GM21447 (cell line): ENCODE data around the gene ZNF268.

Experiments used
- ATAC-seq: cut with Tn5 transposase; IDR thresholded peaks from one replicate; pipeline ENCODE4 v1.9.1; 2021; ENCODE audit not compliant: unreplicated experiment

Gene ZNF268

DNA sequence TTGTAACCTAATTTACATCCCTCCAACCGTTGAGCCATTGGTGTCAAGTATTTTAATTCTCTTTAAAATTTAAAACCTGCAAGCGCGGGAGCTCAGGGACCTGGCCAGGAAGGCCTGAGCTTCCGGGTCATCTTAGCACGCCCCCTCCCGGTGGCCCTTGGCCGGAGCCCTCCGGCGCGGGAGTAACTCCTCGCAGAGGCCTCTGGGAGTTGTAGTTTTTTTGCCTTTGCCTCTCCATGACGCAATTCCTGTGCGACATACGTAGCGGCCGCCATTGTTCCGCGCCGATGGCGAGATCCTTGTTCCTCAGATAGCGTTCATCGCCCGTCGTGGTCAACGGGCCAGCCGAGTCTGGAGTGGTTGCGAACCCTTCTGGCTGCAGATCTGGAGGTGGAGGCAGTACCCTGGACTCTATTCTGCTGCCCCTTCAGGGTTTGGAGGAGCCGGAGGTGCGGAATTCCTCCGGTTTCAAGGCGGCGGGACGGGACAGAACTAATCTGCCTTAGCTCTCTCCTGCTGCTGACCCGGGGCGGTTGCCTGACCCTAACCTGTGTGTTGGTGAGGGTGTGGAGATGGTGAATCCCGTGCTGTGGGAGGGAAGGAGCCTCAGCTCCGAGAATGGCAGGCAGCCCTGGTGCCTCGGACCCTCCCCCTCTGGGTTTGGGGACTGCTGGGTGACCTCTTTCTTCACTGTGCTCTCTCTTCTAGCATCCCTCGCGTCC is at the start of gene ZNF268:
Gene ZNF268 (plus strand): TSS at position 258 of the 722 bp plus-strand sequence. CDS start 503 bp downstream, outside the sequence.
- ATAC-seq, result peak; percentile 94

DNA sequence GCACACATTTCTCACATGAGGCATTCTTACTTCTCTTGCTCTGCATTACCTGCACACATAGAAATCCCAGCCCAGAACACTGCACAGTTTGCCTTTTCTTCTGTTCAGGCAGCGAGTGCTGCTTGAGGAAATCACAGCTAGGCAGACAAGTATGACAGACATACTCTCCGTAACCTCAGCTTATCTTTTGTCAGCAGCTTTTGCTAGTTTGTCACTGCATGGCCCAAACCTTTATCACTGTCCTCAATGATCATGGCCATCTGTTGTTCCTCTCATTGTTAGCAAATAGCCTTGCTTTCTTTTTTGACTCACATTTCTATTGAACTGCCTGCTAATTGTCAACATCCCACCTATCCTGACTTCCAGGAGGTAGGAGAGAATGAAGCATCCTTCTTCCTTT is 45.5 kb upstream of the ZNF268 start:
- no peak for ATAC-seq

DNA sequence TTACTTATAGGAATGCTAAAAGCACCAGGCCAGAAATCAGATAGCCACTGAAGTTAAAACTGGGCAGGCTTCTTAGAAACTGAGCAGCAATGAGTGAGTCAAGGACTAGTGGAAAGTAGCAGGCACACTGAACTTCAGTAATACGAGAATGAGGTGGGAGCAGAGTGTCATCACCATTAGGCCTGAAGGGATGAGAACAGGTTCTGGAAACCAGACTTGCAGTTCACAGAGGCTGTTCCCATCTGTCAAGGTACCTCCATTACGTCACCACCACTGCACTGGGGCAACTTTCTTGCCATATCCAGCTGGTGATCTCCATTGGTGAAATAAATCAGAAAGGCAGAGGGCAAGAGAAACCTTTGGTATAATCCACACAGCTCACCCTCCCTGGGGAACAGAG is 35.3 kb upstream of the ZNF268 start:
- ATAC-seq, result no peak

DNA sequence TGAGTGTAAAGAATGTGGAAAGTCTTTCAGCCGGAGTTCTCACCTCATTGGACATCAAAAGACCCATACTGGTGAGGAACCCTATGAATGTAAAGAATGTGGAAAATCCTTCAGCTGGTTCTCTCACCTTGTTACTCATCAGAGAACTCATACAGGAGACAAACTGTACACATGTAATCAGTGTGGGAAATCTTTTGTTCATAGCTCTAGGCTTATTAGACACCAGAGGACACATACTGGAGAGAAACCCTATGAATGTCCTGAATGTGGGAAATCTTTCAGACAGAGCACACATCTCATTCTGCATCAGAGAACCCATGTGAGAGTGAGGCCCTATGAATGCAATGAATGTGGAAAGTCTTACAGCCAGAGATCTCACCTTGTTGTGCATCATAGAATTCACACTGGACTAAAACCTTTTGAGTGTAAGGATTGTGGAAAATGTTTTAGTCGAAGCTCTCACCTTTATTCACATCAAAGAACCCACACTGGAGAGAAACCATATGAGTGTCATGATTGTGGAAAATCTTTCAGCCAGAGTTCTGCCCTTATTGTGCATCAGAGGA is 25.1 kb upstream of the ZNF268 start:
- ATAC-seq, result no peak

DNA sequence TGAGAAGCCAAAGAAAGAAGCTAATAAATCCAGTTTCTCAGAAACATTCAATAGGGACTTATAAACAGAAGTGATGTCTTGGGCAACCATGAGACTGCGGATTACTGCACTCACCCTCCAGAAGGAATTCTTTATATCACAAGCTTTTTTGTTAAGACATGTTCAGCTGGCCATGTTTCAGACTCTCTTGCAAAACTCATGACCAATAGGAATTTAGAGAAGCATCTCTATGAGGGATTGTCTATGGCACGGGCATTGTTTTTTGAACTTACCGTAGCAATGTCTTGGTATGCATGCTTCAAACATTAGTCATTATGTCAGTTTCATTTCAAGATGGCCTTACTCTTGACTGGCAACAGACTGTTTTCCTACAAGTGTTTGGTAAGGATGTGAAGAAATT is 15.5 kb upstream of the ZNF268 start:
- ATAC-seq, result no peak

DNA sequence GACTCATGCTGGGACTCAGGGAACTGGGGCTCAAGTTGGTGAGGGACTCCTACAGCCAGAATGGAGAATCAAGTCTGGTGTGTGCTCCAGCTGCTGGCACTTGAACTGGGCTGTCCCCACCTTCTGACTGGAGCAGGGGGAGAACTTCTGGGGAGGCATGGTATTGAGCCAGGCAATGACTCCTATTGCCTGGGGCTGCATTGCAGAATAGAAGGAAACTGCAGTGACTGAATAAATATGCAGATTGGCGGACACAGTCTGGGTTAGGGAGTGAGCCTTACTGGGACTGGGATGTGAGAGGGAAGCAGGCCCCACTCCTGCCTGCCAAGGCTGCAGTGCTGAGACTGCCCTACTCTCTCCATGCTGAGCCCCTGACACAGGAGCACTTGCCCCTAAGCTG is 8.8 kb upstream of the ZNF268 start:
- no peak for ATAC-seq

DNA sequence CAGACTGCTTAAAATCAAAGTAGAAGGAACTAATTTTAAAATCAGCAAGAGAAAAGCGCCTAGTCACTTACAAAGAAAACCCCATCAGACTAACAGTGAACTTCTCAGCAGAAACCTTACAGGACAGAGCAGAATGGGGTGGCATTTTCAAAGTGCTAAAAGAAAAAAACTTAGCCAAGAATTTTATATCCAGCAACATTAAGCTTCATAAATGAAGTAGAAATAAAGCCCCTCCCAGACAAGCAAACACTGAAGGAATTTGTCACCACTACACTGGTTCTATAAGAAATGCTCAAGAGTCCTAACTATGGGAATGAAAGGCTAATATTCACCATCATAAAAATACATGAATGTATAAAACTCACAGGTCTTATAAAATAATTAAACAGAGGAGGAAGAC is 6.4 kb upstream of the ZNF268 start:
- no peak for ATAC-seq

DNA sequence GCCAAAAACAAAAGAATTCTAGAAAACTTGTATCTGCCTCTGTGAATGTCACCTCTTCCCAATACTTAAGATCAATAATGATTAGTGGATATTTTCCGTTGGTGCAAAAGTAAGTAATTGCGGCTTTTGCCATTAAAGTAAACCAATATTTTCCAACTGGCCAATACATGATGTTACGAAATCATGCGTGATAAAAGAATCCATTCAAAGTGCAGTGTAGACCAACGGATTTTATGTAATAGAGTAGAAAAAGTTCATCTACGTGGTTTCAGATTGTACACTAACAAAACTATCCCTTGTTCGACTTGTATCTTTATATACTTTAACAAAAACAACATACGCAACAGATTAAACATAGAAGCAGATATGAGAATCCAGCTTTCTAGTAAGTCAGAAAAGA is 626 bp upstream of the ZNF268 start:
- ATAC-seq, result no peak

DNA sequence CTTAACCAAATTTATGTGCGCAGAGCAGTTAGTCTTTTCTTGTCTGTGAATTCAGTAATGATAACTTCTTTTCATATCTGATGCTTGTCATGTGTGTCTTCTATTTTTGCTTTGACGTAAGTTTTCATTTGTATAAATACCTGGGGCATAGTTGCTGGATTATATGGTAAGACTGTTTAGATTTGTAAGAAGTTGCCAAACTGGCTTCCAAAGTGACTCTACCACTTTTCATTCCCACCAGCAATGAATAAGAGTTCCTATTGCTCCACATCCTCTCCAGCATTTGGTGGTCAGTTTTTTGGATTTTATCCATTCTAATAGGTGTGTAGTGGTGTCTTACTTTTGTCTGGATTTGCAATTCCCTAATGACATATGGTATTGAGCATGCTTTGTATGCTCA is 8.9 kb downstream of the ZNF268 start:
- no peak for ATAC-seq

DNA sequence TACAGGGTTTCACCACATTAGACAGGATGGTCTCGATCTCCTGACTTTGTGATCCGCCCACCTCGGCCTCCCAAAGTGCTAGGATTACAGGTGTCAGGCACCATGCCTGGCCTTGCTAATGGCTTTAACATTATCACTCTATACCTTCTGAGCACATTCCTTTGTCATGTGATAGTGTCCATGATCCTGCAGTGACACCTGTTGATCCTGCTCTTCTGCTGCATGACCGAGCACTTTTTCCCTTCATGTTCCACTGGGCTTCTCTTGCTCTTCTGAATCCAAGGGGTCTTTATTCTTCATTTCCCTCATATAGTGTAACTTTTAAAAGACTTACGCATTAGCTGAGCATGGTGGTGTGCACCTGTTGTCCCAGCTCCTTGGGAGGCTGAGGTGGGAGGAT is 11.6 kb downstream of the ZNF268 start:
- ATAC-seq, result no peak

DNA sequence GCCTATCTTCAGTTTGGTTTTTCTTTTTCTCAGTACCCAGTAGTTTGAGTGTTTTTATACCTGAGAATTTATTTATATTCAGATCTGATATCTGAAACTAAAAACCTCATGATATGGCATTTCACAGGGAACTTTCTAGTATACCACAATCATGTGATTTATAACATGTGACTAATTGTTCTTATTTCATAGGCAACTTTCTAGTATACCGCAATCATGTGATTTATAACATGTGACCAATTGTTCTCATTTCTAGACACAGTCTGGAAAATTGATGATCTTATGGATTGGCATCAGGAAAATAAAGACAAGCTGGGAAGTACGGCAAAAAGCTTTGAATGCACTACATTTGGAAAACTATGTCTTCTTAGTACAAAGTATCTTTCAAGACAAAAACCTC is 20.6 kb downstream of the ZNF268 start:
- ATAC-seq, result no peak

DNA sequence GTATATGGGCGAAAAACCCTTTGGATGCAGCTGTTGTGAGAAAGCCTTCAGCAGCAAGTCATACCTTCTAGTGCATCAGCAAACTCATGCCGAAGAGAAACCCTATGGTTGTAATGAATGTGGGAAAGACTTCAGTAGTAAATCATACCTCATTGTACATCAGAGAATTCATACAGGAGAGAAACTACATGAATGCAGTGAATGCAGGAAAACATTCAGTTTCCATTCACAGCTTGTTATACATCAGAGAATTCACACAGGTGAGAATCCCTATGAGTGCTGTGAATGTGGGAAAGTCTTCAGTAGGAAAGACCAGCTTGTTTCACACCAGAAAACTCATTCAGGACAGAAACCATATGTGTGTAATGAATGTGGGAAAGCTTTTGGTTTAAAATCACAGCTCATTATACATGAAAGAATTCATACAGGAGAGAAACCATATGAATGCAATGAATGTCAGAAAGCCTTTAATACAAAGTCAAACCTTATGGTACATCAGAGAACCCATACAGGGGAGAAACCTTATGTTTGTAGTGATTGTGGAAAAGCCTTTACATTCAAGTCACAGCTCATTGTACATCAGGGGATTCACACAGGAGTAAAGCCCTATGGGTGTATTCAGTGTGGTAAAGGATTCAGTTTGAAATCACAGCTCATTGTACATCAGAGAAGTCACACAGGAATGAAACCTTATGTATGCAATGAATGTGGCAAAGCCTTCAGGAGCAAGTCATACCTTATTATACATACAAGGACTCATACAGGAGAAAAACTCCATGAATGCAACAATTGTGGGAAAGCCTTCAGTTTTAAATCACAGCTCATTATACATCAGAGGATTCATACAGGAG is 21.4 kb downstream of the ZNF268 start:
- no peak for ATAC-seq

DNA sequence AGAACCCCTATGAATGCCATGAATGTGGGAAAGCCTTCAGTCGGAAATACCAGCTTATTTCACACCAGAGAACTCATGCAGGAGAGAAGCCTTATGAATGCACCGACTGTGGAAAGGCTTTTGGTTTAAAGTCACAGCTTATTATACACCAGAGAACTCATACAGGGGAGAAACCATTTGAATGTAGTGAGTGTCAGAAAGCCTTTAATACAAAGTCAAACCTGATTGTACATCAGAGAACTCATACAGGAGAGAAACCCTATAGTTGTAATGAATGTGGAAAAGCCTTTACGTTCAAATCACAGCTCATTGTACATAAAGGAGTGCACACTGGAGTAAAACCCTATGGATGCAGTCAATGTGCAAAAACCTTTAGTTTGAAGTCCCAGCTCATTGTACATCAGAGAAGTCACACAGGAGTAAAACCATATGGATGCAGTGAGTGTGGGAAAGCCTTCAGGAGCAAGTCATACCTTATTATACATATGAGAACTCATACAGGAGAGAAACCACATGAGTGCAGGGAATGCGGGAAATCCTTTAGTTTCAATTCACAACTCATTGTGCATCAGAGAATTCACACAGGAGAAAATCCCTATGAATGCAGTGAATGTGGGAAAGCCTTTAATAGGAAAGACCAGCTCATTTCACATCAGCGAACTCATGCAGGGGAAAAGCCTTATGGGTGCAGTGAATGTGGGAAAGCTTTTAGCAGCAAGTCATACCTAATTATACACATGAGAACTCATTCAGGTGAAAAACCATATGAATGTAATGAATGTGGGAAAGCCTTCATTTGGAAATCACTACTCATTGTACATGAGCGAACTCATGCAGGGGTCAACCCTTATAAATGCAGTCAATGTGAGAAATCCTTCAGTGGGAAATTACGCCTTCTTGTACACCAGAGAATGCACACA is 22.3 kb downstream of the ZNF268 start:
- no peak for ATAC-seq

DNA sequence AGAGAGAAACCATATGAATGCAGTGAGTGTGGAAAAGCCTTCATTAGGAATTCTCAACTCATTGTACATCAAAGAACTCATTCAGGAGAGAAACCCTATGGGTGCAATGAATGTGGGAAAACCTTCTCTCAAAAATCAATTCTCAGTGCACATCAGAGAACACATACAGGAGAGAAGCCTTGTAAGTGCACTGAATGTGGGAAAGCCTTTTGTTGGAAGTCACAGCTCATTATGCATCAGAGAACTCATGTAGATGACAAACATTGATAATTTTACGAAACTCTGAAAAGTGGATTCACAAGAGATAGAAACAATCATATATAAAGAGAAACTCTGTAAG is 22.9 kb downstream of the ZNF268 start:
- ATAC-seq, result no peak

DNA sequence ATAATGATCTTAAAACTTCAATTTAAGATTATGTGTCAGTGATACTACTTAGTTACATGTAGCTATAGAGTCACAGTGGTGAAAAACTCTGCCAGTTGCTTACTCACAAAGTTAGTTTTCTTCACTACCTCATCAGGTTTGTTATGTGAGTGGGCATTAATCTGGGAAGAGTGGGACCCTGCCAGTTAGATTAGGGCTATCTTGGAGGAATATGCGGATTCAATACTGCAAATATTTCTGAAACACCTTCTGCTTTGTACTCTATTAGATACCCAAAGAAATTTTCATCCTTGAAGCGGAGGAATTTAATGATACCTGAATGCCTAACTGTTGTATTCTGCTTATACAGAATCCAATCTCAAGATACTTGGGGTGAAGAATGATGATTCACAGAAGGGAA is 25.1 kb downstream of the ZNF268 start:
- no peak for ATAC-seq

DNA sequence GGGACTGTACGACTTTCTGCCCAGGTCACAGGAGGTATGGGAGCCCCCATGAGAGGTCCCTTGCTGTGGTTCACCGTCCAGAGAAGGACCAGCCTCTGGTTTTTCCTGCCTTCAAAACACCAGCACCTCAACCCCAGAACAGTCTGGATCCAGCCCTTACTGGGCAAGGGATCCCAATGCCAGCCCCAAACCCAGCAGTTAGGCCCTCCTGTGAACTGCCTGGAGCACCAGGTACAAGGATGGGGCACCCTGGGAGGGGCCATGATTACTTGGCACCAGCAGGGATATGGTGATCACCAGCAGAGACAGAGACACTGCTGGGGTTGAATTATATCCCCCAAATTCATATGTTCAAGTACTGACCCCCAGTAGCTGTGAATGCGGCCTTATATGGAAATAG is 34.4 kb downstream of the ZNF268 start:
- ATAC-seq, result no peak

DNA sequence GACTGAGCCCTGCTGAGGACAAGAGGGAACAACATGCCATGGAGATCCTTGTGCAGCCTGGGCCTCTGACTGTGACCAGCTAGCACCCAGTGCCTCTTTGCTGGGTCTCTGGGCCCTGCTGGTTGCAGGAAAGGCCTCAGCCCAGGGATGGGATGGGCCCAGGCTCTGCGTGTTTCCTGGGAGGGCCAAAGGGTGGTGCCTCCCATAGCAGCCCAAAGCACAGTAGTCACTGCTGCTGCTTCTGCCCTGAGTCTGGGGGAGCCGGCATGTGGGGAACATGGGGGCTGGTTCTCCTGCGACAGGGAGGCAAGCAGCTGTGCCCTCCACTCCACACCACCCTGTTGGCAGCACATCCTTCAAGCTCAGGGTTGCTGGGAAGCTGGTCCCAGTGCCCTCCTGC is 35.9 kb downstream of the ZNF268 start:
- ATAC-seq, result no peak

DNA sequence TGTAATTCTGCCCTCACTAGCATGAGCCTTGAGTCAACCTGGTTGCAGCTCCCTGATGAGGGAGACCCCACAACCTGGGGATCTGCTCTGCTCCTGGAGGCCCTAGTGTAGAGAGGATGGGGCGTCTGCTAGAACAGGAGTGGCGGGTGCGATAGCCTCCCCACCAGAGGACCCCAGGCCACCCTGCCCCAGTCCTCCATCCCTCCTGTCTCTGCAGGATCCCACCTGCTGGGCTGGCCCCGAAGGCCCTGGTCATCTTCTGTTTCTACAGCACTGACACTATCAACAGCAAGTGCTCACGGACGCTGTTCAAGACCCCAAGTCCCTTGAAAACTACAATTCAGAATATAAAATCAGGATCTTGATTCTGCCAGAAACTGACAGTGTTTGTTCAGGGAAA is 39.2 kb downstream of the ZNF268 start:
- no peak for ATAC-seq

DNA sequence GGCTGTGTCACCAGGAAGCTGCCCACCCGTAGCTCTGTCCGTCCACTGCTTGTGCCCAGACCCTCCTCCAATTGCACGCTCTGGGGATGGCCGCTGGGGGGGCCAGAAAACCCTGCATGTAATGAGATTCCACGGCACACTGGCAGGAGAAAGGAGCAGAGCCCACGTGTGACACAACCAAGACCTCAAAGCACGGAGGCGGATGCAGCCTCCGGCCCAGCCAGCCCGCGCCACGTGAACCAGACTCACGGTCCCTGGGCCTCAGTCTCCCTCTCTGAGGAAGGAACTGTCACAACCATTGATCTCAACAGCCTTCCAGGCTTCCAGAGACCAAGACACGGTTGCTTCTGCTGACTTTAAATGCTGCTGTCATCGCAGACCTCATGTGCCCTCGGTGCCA is 39.9 kb downstream of the ZNF268 start:
- no peak for ATAC-seq

DNA sequence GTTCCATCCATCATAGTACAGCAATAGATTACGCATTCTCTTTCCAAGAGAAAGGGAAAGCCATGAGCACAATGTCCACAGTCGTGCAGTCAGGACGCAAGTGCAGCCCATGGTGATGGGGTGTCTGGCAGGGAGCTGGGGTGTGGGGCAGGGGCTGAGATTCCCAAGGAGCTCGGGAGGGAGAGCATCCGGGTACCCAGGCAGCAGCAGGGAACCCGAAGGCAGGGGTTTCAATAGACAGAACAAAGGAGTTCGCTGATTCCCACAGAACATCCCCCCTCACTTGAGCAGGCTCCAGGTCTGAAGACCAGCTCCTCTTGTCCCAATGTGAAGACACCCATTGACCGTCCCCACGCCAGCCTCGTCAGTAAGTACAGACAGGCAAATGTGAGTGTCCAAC is 40.9 kb downstream of the ZNF268 start:
- no peak for ATAC-seq

DNA sequence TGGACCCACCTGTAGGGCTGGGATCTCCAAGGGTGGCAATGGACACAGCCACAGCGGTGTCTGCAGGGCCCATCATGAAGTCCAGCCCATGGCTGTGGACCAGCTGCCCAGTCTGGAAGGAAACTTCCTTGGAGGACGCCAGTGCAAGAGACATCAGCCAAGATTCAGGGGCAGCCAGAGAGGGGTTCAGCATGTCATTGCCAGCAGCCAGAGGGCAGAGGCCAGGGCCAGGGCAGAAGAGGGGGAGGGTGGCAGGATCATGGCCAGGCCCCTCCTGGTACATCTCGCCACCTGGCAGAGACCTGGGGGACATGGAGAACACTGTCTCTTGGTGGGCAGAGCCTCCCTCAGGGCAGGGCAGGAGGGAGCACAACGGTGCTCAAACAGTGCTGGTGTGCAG is 44.2 kb downstream of the ZNF268 start:
- ATAC-seq, result no peak
